HL-60 (cell line): ENCODE data around the gene TFE3.

Experiments used
- DNase-seq, 2 experiments: peaks; one replicate each; pipeline ENCODE4 v3.0.0-alpha.2; 2010 to 2020; ENCODE audit warnings: low read depth in 1 of 2, low spot score in 1 of 2
- H3K27ac ChIP-seq: fragments of 250-450 bp; sonication (Bioruptor Pico); replicated peaks from 2 replicates; pipeline ENCODE4 v1.5.1; 2020; ENCODE audit warnings: mild to moderate bottlenecking, moderate library complexity
- H3K27me3 ChIP-seq: fragments of 250-450 bp; sonication (Bioruptor Pico); 2 replicates; pipeline ENCODE4 v1.5.1; 2021; ENCODE audit warnings: mild to moderate bottlenecking, moderate library complexity; ENCODE audit not compliant: insufficient read depth, poor library complexity, severe bottlenecking
- H3K4me3 ChIP-seq: replicated peaks from 2 replicates; pipeline ENCODE4 v1.5.1; 2011; ENCODE audit warnings: mild to moderate bottlenecking, control low read depth, low read length; ENCODE audit not compliant: insufficient read depth
- GABPA ChIP-seq: IDR thresholded peaks from 2 replicates; pipeline ENCODE4 v1.6.1; 2012; ENCODE audit warnings: low read depth
- POLR2AphosphoS5 ChIP-seq: IDR thresholded peaks from 2 replicates; pipeline ENCODE4 v1.6.1; 2012; ENCODE audit warnings: low read depth
- SPI1 ChIP-seq: IDR thresholded peaks from 2 replicates; pipeline ENCODE4 v1.6.1; 2012; ENCODE audit warnings: low read depth, mild to moderate bottlenecking, borderline replicate concordance
- TF ChIP-seq, protein P1 (sequence below): IDR thresholded peaks from 2 replicates; pipeline ENCODE4 v1.6.1; 2012; ENCODE audit warnings: low read depth; ENCODE audit not compliant: insufficient replicate concordance
- TF ChIP-seq, protein P2 (sequence below): IDR thresholded peaks from one replicate; pipeline ENCODE4 v1.5.1; 2011; ENCODE audit warnings: low read length, control low read depth, inconsistent platforms; ENCODE audit not compliant: insufficient read depth

Gene TFE3

DNA sequence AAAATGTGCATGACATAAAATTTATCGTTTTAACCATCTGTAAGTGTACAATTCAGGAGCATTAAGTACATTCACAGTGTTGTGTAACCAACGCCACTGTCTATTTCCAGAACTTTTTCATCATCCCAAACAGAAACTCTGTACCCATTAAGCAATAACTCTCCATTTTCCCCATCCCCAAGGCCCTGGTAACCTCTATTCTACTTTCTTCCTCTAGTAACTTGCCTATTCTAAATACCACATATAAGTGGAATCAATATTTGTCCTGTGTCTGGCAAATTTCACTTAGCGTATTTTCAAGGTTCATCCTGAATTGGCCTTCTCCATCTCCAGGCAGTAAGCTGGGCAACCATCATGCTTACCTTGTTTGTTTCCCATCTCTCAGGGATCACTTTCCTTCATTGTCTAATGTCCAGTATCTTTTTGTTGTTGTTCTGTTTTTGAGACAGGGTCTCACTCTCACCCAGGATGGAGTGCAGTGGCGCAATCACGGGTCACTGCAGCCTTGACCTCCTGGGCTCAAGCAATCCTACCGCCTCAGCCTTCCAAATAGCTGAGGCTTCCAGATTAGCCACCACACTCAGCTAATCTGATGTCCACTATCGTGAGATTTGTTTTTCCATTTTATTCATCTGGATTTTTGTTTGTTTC, 23.4 kb downstream of the TFE3 start:
- TF ChIP-seq POLR2AphosphoS5 (no peak), SPI1 (no peak), GABPA (no peak)
- TF ChIP-seq, protein P1, sequence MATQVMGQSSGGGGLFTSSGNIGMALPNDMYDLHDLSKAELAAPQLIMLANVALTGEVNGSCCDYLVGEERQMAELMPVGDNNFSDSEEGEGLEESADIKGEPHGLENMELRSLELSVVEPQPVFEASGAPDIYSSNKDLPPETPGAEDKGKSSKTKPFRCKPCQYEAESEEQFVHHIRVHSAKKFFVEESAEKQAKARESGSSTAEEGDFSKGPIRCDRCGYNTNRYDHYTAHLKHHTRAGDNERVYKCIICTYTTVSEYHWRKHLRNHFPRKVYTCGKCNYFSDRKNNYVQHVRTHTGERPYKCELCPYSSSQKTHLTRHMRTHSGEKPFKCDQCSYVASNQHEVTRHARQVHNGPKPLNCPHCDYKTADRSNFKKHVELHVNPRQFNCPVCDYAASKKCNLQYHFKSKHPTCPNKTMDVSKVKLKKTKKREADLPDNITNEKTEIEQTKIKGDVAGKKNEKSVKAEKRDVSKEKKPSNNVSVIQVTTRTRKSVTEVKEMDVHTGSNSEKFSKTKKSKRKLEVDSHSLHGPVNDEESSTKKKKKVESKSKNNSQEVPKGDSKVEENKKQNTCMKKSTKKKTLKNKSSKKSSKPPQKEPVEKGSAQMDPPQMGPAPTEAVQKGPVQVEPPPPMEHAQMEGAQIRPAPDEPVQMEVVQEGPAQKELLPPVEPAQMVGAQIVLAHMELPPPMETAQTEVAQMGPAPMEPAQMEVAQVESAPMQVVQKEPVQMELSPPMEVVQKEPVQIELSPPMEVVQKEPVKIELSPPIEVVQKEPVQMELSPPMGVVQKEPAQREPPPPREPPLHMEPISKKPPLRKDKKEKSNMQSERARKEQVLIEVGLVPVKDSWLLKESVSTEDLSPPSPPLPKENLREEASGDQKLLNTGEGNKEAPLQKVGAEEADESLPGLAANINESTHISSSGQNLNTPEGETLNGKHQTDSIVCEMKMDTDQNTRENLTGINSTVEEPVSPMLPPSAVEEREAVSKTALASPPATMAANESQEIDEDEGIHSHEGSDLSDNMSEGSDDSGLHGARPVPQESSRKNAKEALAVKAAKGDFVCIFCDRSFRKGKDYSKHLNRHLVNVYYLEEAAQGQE, result no peak
- TF ChIP-seq, protein P2, sequence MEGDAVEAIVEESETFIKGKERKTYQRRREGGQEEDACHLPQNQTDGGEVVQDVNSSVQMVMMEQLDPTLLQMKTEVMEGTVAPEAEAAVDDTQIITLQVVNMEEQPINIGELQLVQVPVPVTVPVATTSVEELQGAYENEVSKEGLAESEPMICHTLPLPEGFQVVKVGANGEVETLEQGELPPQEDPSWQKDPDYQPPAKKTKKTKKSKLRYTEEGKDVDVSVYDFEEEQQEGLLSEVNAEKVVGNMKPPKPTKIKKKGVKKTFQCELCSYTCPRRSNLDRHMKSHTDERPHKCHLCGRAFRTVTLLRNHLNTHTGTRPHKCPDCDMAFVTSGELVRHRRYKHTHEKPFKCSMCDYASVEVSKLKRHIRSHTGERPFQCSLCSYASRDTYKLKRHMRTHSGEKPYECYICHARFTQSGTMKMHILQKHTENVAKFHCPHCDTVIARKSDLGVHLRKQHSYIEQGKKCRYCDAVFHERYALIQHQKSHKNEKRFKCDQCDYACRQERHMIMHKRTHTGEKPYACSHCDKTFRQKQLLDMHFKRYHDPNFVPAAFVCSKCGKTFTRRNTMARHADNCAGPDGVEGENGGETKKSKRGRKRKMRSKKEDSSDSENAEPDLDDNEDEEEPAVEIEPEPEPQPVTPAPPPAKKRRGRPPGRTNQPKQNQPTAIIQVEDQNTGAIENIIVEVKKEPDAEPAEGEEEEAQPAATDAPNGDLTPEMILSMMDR, result no peak
- Histone ChIP-seq H3K27me3 (no peaks in the 10 kb centered on the region), H3K27ac (no peak overlapping the region), H3K4me3 (no peak overlapping the region)
- DNase-seq, result no peak

DNA sequence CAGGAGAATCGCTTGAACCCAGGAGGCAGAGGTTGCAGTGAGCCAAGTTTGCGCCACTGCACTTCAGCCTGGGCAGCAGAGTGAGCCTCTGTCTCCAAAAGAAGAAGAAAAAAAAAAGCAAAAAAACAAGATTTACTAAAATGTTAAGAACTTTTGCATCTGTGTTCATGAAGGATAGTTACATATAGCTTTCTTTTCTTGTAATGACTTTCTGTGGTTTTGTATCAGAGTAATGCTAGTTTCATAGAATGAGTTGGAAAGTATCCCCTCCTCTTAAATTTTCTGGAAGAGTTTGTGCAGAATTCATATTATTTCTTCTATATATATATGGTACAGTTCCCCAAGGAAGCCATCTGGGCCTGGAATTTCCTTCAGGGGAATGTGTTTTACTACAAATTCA, 24.1 kb downstream of the TFE3 start:
- Histone ChIP-seq H3K27ac (no peak overlapping the region), H3K27me3 (no peaks in the 10 kb centered on the region), H3K4me3 (no peak overlapping the region)
- no peak for DNase-seq
- TF ChIP-seq, protein P2, result no peak
- TF ChIP-seq GABPA (no peak), POLR2AphosphoS5 (no peak), SPI1 (no peak)
- TF ChIP-seq, protein P1, result no peak

DNA sequence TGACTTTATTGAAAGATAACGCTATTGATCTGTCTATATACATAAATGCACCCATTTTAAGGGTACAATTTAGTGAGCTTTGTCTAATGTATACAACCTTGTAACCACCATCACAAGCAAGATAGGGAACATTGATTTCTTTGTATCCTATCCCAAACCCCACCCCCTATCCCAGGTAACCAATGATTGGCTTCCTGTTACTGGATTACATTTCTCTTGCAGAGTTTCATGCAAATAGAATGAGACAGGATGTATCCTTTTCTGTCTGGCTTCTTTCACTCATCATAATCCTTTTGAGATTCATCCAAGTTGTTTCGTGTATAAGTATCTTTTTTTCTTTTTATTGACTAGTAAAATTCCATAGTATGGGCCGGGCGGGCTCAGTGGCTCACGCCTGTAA, 39.5 kb downstream of the TFE3 start:
- no peak overlapping the region for H3K27ac ChIP-seq
- H3K4me3 ChIP-seq, result no peak overlapping the region
- no peaks in the 10 kb centered on the region for H3K27me3 ChIP-seq
- TF ChIP-seq POLR2AphosphoS5, result no peak
- TF ChIP-seq, protein P2, result no peak
- no peak for TF ChIP-seq SPI1
- TF ChIP-seq, protein P1, result no peak
- TF ChIP-seq GABPA, result no peak
- DNase-seq, result no peak
